H4 (cell line): ENCODE data around the gene LRRN2. TPM values are rescaled to one million over a fixed set of nuclear protein-coding genes. Genes with fewer than 3 reads are reported as not detected.
"Not testable (repeated sequence)": the region's sequence is repeated elsewhere in the genome, so short reads cannot be mapped to it uniquely, and the experiment has no call there.

ENCODE experiments used
- DNase-seq: peaks from one replicate; pipeline ENCODE4 v3.0.0-alpha.2; 2015; ENCODE audit warnings: low spot score
- total RNA-seq: library from RNA; depleted of rRNA; stranded (reverse); fragments of >200 nt; shearing (Covaris generic); gene quantifications from 2 replicates; pipeline ENCODE4 v1.2.3, GENCODE V29; 2014

LRRN2 gene
- total RNA-seq, 1 experiment from 2014 or later, result 1.1 TPM

DNA sequence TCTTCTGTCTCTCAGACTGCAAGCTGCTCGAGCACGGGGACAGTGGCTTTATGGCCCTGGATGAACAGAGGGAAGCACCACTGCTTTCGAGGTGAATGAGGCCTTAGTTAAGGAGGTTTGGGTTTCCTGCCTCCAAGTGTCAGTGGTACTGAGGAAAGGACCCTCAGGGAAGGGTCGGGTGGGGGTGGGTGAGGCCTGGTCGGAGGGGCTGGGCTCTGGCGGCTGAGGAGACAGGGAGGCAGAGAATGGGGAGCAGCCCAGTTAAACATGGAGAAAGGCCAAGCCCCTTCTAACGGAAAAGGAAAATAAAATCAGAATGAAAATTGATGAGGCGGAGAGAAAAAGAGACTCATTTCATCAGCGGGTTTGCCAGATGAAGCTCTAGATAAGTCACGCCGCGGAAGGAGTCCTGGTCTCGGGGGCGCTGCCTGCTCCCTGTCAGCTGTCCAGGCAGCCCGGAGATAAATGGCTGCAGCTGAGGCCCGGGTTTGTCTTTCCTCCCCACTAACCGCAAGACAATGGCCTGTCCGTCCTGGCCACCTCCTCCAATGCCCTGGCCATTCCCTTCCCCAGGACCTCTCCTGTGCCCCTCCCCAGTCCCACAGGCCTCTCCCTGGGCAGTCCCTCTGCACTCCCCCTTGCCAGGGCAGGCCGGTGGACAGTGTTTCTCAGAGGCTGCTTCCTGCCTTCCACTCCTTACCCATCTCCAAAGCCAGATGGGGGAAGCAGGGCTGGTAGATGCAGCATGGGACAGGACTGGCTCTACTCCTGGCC is 55.2 kb downstream of the LRRN2 start:
- no peak for DNase-seq

DNA sequence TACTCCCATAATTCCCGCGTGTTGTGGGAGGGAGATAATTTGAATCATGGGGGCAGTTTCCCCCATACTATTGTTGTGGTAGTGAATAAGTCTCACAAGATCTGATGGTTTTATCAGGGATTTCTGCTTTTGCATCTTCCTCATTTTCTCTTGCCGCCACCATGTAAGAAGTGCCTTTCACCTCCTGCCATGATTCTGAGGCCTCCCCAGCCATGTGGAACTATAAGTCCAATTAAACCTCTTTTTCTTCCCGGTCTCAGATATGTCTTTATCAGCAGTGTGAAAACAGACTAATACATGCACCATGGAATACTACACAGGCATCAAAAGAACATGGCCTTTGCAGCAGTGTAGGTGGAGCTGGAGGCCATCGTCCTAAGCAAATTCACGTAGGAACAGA is 56.1 kb downstream of the LRRN2 start:
- not testable (repeated sequence) for DNase-seq

DNA sequence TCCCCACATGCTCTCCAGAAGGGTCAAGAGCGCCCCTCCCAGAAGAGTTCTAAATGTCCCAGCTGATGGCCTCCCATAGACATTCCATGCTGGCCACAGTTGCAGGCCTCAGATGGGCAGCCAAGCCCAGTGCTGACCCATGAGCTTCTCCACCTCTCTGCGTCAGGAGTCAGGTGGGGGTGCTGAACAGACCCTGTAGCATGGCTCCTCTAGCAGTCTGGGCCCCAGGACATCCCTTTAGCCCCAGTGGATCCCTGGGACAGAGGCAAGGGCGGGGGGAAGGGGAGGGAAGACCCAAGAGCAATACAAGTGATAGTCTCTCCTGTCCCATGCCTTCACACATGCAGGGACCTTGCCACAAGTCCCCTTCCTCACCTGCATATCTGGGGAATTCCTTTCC is 56.7 kb downstream of the LRRN2 start:
- no peak for DNase-seq

DNA sequence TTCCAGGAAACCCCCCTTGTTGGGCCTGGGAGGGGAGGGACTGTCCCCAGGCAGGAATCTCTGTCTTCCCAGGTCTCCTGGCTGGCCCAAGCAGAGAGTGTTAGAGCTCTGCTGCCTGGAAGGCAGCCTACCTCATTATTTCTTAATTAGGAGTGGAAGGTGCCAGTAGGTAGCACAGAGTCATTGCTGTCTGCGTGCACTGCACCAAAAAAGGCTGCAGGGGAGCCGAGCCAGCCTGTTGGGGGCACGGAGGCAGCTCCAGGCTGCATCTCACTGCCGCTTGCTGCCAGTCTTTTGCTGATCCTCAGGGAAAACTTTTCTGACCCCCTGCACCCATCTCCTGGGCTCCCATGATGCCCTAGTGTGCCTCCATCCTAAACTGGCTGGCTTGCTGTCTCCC is 58.1 kb downstream of the LRRN2 start:
- DNase-seq, result no peak

DNA sequence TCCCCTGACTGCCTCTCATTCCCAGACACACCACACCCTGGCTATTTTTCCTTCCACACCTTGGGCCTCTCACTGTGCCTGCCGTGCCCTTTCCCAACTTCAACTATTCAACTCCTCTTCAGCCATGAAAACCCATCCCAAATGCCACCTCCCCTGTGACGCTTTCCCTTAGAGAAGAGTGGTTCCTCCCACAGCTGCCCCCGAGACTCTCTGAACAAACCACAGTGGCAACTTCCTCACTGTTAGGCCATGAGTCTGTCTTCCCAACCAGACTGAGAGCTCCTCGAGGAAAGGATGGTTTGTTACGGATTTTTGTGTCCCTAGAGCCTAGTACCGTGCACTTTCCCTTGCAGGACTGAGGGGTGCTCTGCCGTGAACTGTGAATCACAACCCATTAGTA is 59.2 kb downstream of the LRRN2 start:
- no peak for DNase-seq

DNA sequence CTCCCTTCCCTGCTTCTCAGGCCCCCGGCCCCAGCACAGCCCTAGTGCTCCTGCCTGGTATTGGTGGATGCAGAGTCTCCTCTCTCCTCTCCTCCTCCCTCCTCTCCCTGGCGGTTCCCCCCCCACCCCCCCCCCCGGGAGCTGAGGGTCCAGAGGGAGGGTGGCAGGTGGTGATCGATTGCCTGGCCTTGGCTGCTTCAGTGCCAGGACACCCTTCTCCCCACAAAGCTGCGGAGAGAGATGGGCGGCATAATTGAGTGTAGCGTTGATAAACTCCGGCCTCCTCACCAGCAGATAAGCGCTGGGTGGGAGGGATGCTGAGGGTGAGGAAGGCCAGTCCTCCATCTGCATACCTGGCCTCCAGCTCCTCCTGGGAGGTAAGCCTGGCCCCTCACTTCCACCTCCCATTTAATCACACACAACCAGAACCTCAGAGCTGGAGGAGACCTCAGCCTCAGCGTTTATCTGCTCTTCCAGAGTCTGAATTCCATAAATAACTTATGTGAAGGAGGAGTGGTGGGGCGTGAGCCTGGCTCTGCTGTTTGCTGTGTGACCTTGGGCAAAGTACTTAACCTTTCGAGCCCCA is 60.8 kb downstream of the LRRN2 start:
- DNase-seq, result no peak

DNA sequence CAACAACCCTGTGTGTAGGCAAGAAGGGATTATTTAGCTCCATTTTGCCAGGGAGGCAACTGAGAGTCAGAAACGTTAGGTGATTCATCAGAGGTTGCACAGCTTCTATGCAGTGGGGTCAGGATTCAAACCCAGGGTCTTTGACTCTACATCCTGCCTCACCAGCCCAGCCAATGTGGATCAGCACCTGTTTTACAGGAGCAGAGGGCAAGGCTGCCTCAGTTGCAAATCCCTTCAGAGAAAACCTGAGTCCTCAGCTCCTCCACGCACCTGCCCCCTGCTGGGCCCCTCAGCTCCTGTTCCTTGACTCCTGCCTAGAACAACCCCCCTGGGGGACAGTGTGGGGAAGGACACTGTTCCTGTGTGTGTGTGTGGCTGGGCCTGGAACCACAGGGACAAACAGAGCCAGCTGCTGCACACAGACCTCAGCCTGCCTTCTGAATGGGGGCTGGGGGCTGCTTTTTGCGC is 61.6 kb downstream of the LRRN2 start:
- DNase-seq, result no peak

DNA sequence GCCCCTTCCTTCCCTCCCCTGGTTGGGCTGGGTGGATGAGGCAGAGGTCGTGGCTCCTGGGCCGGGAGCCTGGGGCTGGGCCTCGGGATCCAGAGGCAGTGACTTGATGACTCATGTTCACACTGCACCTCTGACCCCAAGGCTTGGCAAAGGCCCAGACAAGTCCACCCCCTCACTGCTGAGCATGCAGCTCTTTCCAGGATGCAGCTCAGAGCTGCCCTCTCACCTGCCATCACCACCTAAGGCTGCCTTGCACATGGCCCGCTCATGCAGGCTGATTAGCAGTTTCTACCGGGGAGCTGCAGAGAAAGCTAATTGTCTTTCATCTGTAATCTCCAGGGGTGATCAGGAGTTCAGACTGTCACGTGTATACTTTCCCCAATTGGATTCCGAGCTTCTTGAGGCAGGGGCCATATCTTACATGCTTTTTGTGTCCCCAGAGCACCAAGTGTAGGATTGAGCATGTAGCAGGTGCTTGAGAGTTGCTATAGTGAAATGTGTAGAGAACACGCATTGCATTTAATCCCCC is 62.1 kb downstream of the LRRN2 start:
- DNase-seq, result peak; percentile 36

DNA sequence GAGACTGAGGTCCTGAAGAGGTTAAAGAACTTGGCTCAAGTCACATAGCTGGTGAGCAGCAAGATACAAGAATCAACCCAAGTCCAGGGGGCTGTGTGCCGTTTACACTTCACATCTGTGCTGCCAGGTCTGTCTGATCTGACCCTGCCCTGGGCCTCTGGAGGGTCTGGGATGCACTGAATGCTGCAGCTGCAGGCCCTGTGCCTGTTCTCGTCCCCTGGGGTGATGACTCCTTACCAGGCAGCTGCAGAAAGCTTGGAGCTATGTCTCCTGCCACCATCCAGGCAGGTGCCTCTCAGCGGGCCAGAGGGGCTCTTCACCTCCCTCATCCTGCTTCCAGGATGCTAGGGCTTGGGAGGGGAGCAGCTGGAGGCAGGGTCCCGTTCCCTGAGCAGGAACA is 63.5 kb downstream of the LRRN2 start:
- no peak for DNase-seq

DNA sequence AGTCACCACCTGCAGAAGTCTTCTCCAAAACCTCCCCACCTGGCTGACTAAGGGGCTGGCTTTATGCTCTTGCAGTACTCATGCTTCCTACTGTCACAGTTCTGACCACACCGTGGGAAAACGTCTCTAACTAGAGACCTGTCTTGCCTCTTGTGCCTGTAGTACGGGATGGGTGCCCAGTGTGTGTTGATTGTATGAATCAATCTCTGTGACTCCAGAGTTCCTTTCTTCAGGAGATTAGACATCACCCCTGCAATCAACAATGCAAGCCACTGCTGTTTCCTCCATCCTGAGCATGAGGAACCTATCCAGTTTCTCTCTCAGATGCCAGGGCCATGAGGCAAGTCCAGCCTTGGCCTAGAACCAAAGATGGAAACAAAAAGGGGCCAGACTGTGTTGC is 64.1 kb downstream of the LRRN2 start:
- no peak for DNase-seq

DNA sequence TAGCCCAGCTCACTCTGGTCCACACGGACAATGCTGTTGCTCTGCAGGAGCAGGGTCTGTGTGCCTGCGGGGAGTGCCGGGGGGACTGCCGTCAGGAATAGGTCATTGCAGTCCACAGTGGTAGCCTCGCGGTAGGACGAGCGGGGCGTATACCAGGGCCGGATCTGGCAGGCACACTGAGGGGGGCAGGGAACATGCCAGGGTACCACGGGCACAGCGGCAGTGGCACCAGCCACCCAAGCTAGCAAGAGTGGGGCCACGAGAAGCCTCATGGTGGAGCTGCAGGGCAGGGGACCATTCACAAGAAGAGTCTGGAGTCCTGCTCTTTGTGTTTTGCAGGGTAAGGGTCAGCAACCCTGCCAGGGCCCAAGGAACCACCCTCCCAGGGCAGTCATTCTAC is 65.8 kb downstream of the LRRN2 start:
- no peak for DNase-seq

DNA sequence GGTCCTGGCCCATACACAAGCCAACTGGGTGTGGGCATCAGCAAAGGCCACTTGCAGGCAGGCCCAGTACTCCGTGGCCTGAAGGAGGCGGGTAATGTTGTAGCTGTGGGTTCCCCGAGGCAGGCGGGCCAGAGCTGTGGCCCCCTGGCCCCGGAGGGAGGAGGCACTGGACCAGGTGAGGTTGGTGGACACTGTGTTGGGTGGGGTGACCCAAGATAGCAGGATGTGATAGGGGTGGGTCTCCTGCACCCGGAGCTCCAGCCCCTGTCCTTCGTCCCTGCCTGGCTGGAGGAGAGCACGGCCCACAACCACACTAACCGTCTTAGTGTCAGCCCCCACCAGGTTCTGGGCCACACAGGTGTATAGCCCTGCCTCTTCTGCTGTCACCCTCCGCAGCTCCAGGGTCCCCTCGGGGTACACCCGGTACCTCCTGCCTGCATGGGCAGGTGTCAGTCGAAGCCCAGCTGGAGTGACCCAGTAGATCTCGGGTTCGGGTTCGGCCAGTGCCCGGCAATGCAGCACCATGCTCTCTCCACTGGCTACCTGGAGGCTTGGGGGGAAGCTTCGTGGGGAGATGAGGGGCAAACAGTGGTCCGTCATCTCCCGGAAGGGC is 67.3 kb downstream of the LRRN2 start:
- DNase-seq, result no peak

DNA sequence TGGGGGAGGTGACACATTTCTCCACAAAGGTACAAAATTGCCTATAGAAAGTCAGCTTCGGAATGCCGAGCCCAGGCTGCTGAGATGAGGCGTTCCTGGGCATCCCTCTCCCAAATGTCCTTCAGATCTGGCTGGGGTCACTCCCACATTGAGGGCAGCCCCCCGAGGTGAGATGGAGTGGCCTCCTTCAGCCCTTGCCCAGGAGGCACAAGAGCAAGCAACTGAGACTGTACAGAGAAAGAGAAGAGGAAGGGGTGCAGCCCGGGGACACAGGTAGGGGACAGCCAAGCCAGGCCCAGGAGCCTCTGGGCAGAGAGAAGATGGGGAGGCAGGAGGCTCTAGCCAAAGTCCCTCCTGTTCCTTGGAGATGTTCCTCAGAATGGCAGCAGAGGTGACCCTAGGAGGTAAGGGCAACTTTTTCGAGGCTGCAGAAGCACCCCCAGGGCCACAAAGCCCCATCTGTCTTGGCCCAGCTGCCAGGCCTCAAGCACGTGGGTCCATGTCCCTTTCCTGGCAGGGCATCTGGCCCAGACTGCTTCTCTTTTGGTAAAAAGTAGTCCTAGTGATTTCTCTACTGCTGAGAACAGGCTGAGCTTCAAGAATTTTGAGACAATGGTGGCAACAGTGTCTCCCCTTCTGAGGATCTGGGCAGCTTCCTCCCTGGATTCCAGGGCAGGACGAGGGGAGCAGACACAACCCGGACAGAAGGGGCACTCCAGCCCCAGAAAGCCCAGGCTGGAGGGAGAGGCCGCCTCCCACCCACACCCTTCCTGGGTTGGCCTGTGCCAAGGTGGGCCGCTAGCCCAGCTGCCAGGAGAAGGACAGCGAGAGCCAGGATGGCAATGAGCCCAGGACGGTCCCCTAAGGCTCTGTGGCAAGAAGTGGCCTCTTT is 68.0 kb downstream of the LRRN2 start:
- no peak for DNase-seq

DNA sequence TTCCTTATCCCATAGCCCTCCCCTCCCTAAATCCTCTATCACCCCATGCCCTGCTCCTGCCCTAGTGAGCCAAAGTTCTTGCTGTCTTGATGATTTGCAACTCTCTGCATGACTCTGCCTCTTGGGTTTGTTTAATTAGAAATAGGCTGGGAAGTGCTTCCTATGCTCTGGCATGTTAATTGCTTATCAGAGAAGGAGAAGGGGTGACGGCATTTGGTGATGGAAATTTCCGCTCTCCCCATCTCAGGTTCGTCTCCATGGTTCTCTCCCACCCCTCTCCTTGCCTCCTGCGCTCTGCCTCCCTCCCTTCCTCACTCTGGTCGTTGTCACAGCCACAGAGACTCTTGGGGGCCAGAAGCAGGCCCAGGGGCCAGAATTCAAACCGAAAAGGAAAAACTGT is 68.9 kb downstream of the LRRN2 start:
- DNase-seq, result no peak

DNA sequence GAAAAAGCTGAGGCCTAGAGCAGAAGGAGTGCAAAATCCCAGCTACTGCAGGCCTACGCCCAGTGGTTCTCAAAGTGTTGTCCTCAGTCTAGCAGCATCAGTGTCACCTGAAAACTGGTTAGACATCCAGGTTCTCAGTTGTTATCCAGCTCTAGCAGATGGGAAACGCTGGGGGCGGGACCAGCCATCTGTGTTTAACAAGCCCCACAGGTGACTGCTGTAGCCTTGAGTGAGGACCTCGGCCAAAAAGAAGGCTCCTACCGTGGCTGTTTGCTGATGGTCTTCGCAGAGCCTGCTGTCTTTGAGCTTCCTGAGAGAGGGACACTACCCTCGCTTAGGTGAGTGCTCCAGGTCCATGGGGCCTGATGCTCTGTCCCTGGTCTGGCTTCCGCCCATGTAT is 69.7 kb downstream of the LRRN2 start:
- DNase-seq, result no peak

DNA sequence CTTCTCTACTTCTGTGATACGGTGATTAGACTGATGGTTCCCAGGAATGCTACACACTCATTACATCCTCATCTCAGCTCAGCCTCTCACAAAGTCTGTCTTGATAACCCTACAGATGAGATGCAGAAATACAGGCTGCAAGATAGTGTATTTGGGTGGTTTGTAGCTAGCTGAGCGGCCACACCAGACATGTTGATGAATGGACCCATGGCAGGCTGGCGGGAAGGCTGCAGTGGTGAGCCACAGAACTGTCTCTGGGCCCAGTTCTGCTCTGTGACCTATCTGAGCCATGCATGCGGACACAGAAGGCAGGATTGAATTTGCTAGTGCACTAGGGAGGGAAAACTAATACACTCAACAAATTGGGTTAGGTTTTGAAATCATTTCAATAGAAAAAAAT is 71.9 kb downstream of the LRRN2 start:
- DNase-seq, result no peak

DNA sequence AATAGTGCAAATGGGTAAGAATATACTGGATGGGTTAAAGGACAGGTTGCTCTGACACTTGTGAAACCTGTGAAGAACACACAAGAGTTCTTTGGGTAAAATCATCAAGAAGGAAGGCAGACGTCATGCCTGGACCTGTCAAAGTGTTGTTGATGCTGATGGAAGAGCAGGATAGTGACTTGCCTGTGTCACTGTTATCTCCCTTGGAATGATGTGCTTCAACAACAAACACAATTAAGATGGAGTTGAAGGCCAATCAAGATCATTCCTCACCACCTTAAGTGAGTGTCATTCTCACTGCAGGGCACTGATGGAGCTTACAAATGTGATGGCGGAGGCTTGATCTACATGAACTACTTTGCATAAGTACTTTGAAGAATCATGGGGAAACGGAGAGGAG is 73.2 kb downstream of the LRRN2 start:
- DNase-seq, result no peak

DNA sequence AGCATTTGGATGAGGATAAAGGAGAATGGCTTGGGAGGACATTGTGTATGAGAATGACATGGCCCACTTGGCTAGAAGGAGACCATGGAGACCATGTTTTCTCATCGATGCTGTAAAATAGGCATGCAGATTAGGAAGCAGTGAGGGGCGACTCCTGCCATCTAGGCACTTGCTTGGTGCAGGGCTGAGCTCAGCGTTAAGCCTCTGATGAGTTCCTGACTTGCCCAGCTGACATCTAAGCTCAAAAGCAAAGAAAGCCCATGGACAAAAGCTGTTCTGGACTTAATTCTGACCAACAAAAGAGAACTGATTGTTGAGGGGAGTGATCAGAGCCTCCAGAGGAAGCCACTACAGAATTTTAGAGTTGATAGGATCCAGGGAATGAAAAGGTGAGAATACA is 74.5 kb downstream of the LRRN2 start:
- no peak for DNase-seq

DNA sequence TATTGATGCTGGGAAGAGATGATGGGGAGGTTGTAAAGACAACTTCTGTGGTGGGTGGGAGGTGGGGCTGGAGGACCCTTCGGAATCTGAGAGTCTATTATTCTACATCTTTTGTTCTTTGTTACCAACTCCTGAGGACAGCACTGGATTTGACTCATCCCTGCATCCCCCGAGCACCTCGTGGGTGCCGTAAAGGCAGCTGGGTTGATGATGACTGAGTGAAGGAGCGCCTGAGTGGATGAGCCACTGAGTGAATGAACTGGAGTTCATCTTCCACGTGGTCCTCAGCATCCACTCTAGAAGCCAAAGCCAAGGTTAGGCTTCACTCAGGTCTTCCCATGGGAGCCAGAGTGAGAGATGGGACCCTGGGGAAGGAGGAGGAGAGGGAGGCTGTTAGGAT is 77.6 kb downstream of the LRRN2 start:
- DNase-seq, result no peak

DNA sequence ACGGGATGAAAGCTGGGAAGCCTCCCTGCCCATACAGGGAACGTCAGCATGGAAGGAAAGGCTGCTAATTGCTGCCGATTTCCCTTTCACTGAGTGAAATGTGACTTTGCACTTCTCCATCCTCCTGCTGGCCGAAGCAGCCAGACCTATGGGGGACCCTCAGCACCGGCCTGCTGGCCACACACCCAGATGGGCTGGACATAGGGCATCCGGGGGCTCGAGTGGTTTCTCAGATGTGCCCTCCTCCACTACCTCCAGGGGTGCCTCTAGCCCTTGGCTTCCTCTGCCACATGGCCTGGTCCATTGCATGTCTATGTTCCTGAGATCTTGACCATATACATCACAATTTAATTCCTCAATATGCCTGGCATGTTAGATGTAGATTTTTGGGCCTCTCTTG is 79.7 kb downstream of the LRRN2 start:
- DNase-seq, result no peak

DNA sequence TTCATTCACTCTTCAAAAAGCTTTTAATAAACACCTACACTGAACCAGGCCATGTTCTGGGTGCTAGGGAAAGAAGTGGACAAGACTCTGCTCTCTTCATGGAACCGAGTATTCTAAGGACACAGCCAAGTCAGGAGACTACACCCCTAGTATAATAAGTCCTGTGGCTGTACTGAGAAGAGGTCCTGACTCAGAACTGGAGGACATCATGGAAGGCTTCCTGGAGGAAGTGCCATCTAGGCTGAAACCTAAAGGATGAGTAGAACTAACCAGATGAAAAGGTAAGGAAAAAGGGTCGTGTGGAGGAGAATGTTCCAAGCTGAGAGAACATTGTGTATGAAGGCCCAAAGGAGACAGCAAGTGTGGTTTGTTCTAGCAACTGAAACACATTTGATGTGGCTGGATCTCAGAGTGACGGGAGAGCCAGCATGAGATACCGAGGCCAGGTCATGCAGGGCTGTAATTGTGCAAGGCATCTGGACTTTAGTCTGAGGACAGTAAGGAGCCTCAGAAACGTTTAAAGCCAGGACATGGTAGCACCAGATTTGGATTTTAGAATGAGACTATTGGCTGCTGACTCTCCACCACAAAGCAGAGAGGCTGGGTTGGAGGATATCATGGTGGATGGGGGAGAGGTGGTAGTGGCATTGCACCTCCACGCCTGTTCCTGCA is 82.5 kb downstream of the LRRN2 start:
- DNase-seq, result no peak
